HG03432 (cell line): ENCODE measurements around the gene PSMB3.
A peak's percentile ranks its signal among the peaks of the same experiment; 100 is the strongest.
"Not testable (repeated sequence)": the region's sequence is repeated elsewhere in the genome, so short reads cannot be mapped to it uniquely, and the experiment has no call there.

Experiments used
- ATAC-seq: cut with Tn5 transposase; IDR thresholded peaks from one replicate; pipeline ENCODE4 v1.9.1; 2021; ENCODE audit warnings: mild to moderate bottlenecking, moderate library complexity; ENCODE audit not compliant: unreplicated experiment

Gene PSMB3

GRCh38 chr17:38748892-38749222, 3.7 kb upstream of the PSMB3 start:
- ATAC-seq, result no peak

- ATAC-seq, result no peak
Observed at GRCh38 chr17:38749223-38750043, 3.1 kb upstream of the PSMB3 start.

- no peak for ATAC-seq
Observed at GRCh38 chr17:38750044-38750311, 2.6 kb upstream of the PSMB3 start.

GRCh38 chr17:38750312-38751121, 2.0 kb upstream of the PSMB3 start:
- ATAC-seq, result no peak

GRCh38 chr17:38751144-38751807, 1.3 kb upstream of the PSMB3 start:
- no peak for ATAC-seq

- ATAC-seq, result peak; percentile 32
Observed at GRCh38 chr17:38751808-38752307, 683 bp upstream of the PSMB3 start.

- ATAC-seq, result no peak
Observed at GRCh38 chr17:38753071-38753506, 548 bp downstream of the PSMB3 start.

GRCh38 chr17:38761612-38762011, 9.1 kb downstream of the PSMB3 start:
- no peak for ATAC-seq

- no peak for ATAC-seq
Observed at GRCh38 chr17:38762231-38762630, 9.7 kb downstream of the PSMB3 start.

- ATAC-seq, result no peak
Observed at GRCh38 chr17:38766341-38766740, 13.8 kb downstream of the PSMB3 start.

GRCh38 chr17:38768417-38768816, 15.9 kb downstream of the PSMB3 start:
- ATAC-seq, result no peak

GRCh38 chr17:38773258-38773657, 20.7 kb downstream of the PSMB3 start:
- no peak for ATAC-seq

GRCh38 chr17:38777641-38778250, 25.2 kb downstream of the PSMB3 start:
- ATAC-seq, result no peak

- ATAC-seq, result no peak
Observed at GRCh38 chr17:38779965-38780752, 27.6 kb downstream of the PSMB3 start.

GRCh38 chr17:38783227-38783626, 30.7 kb downstream of the PSMB3 start:
- no peak for ATAC-seq

GRCh38 chr17:38786372-38786771, 33.8 kb downstream of the PSMB3 start:
- no peak for ATAC-seq

GRCh38 chr17:38787999-38788398, 35.5 kb downstream of the PSMB3 start:
- ATAC-seq, result not testable (repeated sequence)

GRCh38 chr17:38789185-38789584, 36.6 kb downstream of the PSMB3 start:
- no peak for ATAC-seq

- ATAC-seq, result not testable (repeated sequence)
Observed at GRCh38 chr17:38790148-38790707, 37.7 kb downstream of the PSMB3 start.

GRCh38 chr17:38791162-38791561, 38.6 kb downstream of the PSMB3 start:
- no peak for ATAC-seq
